Esophagus (tissue), 2 donors: Measurements from ENCODE around the gene EXD3. TPM values are rescaled to one million over a fixed set of nuclear protein-coding genes. Genes with fewer than 3 reads are reported as not detected.
"Not testable (repeated sequence)": the region's sequence is repeated elsewhere in the genome, so short reads cannot be mapped to it uniquely, and the experiment has no call there.

Experiments used
- H3K27ac ChIP-seq, 2 donors: one replicate each; pipeline ENCODE4 v1.5.1; 2013; ENCODE audit warnings: low read depth in 2 of 2, mild to moderate bottlenecking in 2 of 2, inconsistent platforms in 1 of 2, low read length in 1 of 2, moderate library complexity in 1 of 2
- H3K27me3 ChIP-seq, 2 donors: one replicate each; pipeline ENCODE4 v1.6.1; 2013; ENCODE audit warnings: low read length in 2 of 2, control low read depth in 1 of 2, mild to moderate bottlenecking in 1 of 2; ENCODE audit not compliant: insufficient read depth in 2 of 2, control insufficient read depth in 1 of 2
- H3K36me3 ChIP-seq, 2 donors: one replicate each; pipeline ENCODE4 v1.6.1; 2013; ENCODE audit warnings: low read length in 1 of 2; ENCODE audit not compliant: control insufficient read depth in 2 of 2, insufficient read depth in 2 of 2
- H3K4me1 ChIP-seq, 2 donors: one replicate each; pipeline ENCODE4 v1.6.1; 2013; ENCODE audit warnings: low read length in 1 of 2; ENCODE audit not compliant: control insufficient read depth in 2 of 2, insufficient read depth in 2 of 2
- H3K4me3 ChIP-seq, 2 donors: one replicate each; pipeline ENCODE4 v1.5.1; 2013; ENCODE audit warnings: low read length in 2 of 2, mild to moderate bottlenecking in 2 of 2, low read depth in 1 of 2, moderate library complexity in 1 of 2
- H3K9me3 ChIP-seq, 2 donors: one replicate each; pipeline ENCODE4 v1.6.1; 2013; ENCODE audit warnings: mild to moderate bottlenecking in 2 of 2, low read depth in 1 of 2, low read length in 1 of 2, moderate library complexity in 1 of 2; ENCODE audit not compliant: control insufficient read depth in 2 of 2, insufficient read depth in 1 of 2
- WGBS, 2 donors: extraction: QIAGEN DNeasy Blood & Tissue Kit; methylation state at CpG; one replicate each; pipeline ENCODE4 v1.1.7; 2013; 5-methylcytosine and 5-hydroxymethylcytosine counted together
- polyA plus RNA-seq, 2 donors: library from polyadenylated mRNA; stranded (reverse); fragments of 200-250 nt; gene quantifications; one replicate each; pipeline ENCODE4 v1.2.3, GENCODE V29; 2013
- donor health status: healthy with polysubstance abuse.
- donor health status: Bipolar disorder and iron deficiency.

EXD3 gene
- polyA plus RNA-seq, 2 donors, result 9.7 to 20.8 TPM

GRCh38 chr9:137262173-137262908 is 160.6 kb downstream of the EXD3 start:
- H3K27me3 ChIP-seq, H3K4me3 ChIP-seq, H3K27ac ChIP-seq, H3K4me1 ChIP-seq, H3K9me3 ChIP-seq: not testable (repeated sequence)
- 38 to 42% methylated on average over 15 of the region's 15 CpGs for WGBS, 2 donors
- peaks cover 7 to 37% of the 10 kb centered on the region in 2 donors for H3K36me3 ChIP-seq

Other genes starting within 250 kb of the EXD3 start
- gene ANAPC2, start 234.6 kb downstream of the EXD3 start, polyA plus RNA-seq, result 10 to 100 TPM; 27.7 to 47.3 TPM
- 100 to 1,000 TPM; 104 TPM for gene SSNA1, start 234.5 kb downstream of the EXD3 start, polyA plus RNA-seq
- gene TPRN, start 222.4 kb downstream of the EXD3 start, polyA plus RNA-seq, result 10 to 100 TPM; 12.8 to 19.9 TPM
- 10 to 100 TPM; 21.6 to 27.5 TPM for gene TMEM203, start 217.5 kb downstream of the EXD3 start, polyA plus RNA-seq
- gene NDOR1, start 217.5 kb downstream of the EXD3 start, polyA plus RNA-seq, result 10 to 100 TPM in 1 of 2 donors, 1 to 10 TPM in 1; 5.7 to 12.2 TPM
- 10 to 100 TPM; 13.3 to 28.5 TPM for gene RNF208, start 200.9 kb downstream of the EXD3 start, polyA plus RNA-seq
- 100 to 1,000 TPM; 334 to 342 TPM for gene CYSRT1, start 198.0 kb downstream of the EXD3 start, polyA plus RNA-seq
- 1 to 10 TPM; 3.7 to 5.5 TPM for gene RNF224, start 195.7 kb downstream of the EXD3 start, polyA plus RNA-seq
- gene SLC34A3, start 192.3 kb downstream of the EXD3 start, polyA plus RNA-seq, result 1 to 10 TPM; 1.3 to 1.6 TPM
- gene TUBB4B, start 181.9 kb downstream of the EXD3 start, polyA plus RNA-seq, result 100 to 1,000 TPM; 415 to 578 TPM
- not detected for gene STPG3, start 171.9 kb downstream of the EXD3 start, polyA plus RNA-seq
- 10 to 100 TPM; 31.7 to 34.7 TPM for gene NELFB, start 167.8 kb downstream of the EXD3 start, polyA plus RNA-seq
- 1 to 10 TPM; 1.5 to 4.3 TPM for gene TOR4A, start 145.4 kb downstream of the EXD3 start, polyA plus RNA-seq
- gene NRARP, start 120.9 kb downstream of the EXD3 start, polyA plus RNA-seq, result 1 to 10 TPM; 1.6 to 7.8 TPM
- gene NOXA1, start 231 bp upstream of the EXD3 start, polyA plus RNA-seq, result 10 to 100 TPM in 1 of 2 donors, 1 to 10 TPM in 1; 6.5 to 14.3 TPM
- gene ENTPD8, start 18.2 kb upstream of the EXD3 start, polyA plus RNA-seq, result under 1 TPM; 0.04 to 0.05 TPM
- 10 to 100 TPM; 20.7 to 26.1 TPM for gene NSMF, start 36.2 kb upstream of the EXD3 start, polyA plus RNA-seq
- gene PNPLA7, start 127.2 kb upstream of the EXD3 start, polyA plus RNA-seq, result 1 to 10 TPM; 2.3 to 3.9 TPM
- gene MRPL41, start 128.7 kb upstream of the EXD3 start, polyA plus RNA-seq, result 10 to 100 TPM; 49.3 to 53.0 TPM
- gene DPH7, start 155.8 kb upstream of the EXD3 start, polyA plus RNA-seq, result 10 to 100 TPM; 20.5 to 36.0 TPM
- gene ZMYND19, start 167.3 kb upstream of the EXD3 start, polyA plus RNA-seq, result 10 to 100 TPM; 25.9 to 33.2 TPM
- gene ARRDC1, start 182.5 kb upstream of the EXD3 start, polyA plus RNA-seq, result 100 to 1,000 TPM in 1 of 2 donors, 10 to 100 TPM in 1; 68.5 to 207 TPM
- 10 to 100 TPM; 26.6 to 42.3 TPM for gene EHMT1, start 195.8 kb upstream of the EXD3 start, polyA plus RNA-seq